GM12874 (cell line): ENCODE data around the gene PGLYRP4.

Experiments
- TF ChIP-seq, protein P1 (sequence below): IDR thresholded peaks from 2 replicates; pipeline ENCODE4 v1.5.1; 2011; ENCODE audit warnings: low read depth, mild to moderate bottlenecking, control low read depth, low read length, moderate library complexity; ENCODE audit not compliant: insufficient read depth

PGLYRP4 gene

DNA sequence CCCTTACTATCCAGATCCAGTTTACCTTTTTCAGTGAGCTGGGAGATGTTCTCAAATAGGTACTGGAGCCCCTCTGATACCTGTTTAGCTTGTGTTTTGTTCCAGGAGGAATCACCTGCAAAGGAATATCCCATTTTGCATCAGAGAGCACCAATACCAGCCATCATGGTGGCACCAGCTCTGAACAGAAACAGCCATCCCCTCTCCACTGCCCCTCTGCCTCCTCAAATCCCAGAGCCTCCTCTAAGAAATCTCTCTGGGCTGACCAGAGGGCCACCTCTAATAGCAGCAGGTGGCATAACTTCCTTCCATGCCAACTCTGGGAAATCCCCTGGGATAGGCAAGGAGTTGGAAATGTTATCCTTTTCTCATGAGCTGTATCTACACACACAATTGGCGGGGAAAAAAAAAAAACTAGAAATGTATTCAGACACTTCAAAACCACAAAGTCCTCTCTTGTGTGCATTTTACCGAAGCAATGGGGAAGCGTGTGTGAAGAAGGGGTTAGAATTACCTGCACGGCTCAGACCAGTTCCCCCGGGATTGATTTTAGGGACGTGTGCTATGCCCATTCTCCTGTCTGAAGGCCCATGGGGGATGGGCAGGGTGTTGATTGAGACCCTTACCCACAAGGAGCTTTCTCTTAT is 2.4 kb downstream of the PGLYRP4 start:
- TF ChIP-seq, protein P1, sequence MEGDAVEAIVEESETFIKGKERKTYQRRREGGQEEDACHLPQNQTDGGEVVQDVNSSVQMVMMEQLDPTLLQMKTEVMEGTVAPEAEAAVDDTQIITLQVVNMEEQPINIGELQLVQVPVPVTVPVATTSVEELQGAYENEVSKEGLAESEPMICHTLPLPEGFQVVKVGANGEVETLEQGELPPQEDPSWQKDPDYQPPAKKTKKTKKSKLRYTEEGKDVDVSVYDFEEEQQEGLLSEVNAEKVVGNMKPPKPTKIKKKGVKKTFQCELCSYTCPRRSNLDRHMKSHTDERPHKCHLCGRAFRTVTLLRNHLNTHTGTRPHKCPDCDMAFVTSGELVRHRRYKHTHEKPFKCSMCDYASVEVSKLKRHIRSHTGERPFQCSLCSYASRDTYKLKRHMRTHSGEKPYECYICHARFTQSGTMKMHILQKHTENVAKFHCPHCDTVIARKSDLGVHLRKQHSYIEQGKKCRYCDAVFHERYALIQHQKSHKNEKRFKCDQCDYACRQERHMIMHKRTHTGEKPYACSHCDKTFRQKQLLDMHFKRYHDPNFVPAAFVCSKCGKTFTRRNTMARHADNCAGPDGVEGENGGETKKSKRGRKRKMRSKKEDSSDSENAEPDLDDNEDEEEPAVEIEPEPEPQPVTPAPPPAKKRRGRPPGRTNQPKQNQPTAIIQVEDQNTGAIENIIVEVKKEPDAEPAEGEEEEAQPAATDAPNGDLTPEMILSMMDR = no peak

DNA sequence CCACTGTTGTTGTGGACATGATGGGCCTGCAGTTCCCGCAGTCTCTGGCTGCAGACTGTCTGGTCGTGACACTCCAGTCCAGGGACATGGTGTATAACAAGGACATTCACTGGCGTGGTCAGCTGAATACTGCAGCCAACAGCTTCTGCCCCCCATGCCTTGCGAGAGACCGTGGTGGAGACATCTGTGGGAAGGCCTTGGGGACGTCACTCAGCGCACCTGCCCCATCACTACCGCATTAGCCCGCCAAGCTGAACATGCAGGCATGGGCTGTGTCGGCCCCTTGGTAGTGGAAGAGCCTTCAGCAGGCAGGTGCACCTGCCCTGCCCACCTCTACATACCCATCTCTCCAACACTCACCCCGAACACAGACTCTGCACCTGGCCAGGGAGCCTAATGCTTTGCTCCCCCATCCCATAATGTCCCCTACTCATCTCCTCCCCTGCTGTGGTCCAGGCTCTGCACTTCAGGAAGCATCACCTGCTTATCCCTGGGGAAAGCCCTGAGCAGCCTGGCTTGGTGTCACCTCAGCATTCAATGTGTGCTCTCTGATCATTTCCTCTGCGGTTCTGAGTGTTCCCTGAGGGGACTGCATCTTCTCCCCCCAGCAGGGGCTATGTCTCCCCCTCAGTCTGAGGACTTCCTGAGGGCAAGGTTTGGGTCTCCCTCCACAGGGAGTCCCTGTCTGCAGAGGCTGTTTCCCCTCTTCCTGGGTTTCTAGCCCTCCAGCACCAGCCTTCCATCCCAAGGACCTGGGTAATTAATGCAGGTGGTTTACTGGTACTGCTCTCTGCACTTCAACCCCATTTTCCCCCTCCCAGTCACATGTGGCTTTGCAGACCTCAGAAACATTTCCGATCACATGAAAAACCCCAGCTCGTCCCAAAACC is 3.2 kb downstream of the PGLYRP4 start:
- TF ChIP-seq, protein P1 = no peak

DNA sequence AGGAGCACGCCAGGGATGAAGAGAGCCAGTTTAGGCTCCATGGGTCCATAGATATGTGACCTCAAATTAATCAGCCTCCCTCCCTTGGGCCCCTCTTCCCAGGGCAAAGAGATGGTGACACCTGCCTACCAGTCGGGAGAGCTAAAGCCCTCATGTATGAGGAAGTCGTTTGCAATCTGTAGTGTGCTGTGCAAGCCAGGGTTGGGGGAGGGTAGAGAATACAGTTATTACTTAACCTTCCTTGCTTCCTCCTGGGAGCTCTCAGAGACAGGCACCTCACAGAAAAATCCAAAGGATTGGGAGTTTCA is 4.0 kb downstream of the PGLYRP4 start:
- TF ChIP-seq, protein P1 = no peak

DNA sequence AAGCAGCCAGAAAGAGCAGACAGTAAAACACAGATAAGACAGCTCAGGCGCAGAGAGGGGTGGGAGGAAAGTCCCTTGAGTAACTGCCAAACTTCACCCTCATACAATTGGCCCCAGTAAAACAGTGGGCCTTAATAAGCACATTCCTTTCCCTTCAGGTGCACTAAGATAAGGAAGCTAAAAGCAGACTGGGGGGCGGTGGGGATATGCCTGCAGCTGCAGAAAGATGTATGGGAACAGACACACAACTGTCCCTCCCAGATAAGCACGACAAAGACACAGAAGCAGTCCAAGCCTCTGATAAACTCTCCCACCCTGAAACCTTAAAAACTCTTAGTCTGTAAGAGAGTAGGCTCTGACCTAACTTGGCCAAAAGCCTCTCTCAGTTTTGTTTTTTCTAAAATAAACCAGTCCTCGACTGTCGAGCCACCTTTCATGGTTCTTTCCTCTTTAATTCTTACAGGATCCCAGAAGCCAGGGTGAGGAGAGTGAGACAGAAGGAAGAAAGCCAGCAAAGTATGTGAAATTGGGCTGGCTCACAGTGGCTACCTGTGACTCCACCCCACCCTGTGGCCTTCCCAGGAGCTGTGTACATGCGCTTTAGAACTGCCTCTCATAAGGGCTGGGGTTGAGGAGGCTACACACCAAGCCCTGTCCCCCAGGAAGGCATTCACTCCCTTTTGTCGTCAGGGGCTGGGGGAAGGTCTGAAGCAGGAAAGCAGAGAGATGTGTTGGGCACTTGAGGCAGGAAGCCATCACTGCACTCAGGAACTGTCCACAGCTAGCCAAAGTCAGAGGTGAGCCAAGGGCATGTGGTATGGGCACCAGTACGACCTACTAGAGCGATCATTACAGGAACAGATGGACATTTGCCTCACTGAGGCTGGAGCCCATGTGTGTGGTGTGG is 4.6 kb downstream of the PGLYRP4 start:
- TF ChIP-seq, protein P1 = no peak

DNA sequence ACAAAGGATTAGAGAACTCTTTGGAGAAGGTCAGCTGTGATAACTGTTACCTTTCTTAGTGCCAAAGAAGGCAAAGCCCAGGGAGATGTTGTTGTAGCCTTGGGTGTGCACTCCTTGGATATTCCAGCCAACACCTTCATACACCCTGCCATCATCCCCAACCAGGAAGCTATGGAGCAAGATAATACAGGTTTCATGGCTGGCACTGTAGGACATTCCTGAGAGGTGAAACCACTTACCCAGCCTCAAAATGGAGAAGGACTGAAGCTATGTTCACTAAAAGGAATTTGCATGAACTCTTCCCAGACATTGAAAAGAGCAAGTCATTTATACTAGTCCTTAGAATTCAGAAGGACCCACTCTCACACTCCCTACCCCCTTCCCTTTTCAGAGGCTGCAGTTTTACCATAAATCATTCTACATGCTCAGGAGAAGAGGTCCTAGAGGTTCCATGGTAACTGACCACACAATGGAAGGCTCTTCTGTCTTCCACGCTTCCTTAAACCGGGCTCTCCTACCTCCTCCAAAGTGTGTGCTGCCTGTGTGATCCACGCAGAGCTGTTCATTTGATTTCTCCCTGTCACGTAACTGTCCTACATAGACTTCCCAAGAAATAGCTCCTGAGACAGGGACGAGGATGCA is 5.5 kb downstream of the PGLYRP4 start:
- TF ChIP-seq, protein P1 = no peak

DNA sequence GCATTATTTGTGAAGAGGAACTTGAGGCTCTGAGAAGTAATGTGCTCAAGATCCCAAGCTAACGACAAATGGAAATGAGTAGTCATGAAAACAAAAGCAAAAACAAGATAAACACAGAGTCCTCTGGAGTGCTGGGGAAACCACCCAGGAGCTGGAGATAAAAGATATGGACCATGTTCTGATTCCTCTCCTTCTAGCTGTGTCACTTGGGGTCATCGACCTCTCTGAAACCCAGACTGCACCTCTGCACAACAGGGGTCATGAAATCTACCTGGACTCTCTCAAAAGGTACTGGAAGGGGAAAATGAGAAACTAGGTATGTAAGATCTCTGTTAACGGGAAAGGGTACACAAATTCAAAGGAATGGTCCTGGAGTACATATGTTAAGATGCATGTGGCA is 6.5 kb downstream of the PGLYRP4 start:
- TF ChIP-seq, protein P1 = no peak
